Coronary artery (tissue), 2 donors: ENCODE results near the gene HS3ST5.

Experiments
- DNase-seq: peaks from one replicate; pipeline ENCODE4 v3.0.0-alpha.2; 2017; ENCODE audit warnings: low spot score
- H3K27ac ChIP-seq, 2 donors: fragments of 200-600 bp; sonication (generic); one replicate each; pipeline ENCODE4 v1.5.1; 2016 to 2019
- H3K4me3 ChIP-seq: fragments of 200-600 bp; sonication (generic); 2 replicates; pipeline ENCODE4 v1.5.1; 2016; ENCODE audit warnings: mild to moderate bottlenecking, moderate library complexity
- TF ChIP-seq, protein P1 (sequence below): fragments of 200-600 bp; sonication (generic); IDR thresholded peaks from one replicate; pipeline ENCODE4 v1.5.1; 2019; ENCODE audit warnings: antibody characterized with exemption

HS3ST5 gene

DNA sequence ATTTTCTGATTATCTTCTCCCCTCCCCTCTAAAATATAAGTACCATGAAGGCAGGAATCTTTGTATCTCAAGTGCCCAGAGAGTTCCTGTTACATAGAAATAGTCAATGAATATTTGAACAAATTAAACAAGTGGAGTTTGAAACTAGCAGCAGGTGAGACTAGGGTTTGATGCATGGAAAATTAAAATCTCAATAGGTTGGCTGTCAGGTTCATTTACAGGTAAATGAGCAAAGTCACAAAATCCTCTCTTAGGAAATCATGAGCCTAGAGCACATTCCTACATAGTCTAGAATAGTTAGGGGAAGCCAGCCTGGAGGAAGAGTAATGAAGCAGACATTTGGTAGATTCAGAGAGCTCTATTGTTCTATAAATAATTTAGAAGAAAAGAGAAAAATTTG, 140.4 kb downstream of the HS3ST5 start:
- Histone ChIP-seq H3K27ac (no peak overlapping the region), H3K4me3 (no peak overlapping the region)
- TF ChIP-seq, protein P1, sequence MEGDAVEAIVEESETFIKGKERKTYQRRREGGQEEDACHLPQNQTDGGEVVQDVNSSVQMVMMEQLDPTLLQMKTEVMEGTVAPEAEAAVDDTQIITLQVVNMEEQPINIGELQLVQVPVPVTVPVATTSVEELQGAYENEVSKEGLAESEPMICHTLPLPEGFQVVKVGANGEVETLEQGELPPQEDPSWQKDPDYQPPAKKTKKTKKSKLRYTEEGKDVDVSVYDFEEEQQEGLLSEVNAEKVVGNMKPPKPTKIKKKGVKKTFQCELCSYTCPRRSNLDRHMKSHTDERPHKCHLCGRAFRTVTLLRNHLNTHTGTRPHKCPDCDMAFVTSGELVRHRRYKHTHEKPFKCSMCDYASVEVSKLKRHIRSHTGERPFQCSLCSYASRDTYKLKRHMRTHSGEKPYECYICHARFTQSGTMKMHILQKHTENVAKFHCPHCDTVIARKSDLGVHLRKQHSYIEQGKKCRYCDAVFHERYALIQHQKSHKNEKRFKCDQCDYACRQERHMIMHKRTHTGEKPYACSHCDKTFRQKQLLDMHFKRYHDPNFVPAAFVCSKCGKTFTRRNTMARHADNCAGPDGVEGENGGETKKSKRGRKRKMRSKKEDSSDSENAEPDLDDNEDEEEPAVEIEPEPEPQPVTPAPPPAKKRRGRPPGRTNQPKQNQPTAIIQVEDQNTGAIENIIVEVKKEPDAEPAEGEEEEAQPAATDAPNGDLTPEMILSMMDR: no peak
- no peak for DNase-seq

- TF ChIP-seq, protein P1: no peak
- no peak for DNase-seq
- H3K27ac ChIP-seq: no peak overlapping the region
- no peak overlapping the region for H3K4me3 ChIP-seq
These were observed 141.9 kb downstream of the HS3ST5 start for GRCh38 chr6:114200891-114201290.

DNA sequence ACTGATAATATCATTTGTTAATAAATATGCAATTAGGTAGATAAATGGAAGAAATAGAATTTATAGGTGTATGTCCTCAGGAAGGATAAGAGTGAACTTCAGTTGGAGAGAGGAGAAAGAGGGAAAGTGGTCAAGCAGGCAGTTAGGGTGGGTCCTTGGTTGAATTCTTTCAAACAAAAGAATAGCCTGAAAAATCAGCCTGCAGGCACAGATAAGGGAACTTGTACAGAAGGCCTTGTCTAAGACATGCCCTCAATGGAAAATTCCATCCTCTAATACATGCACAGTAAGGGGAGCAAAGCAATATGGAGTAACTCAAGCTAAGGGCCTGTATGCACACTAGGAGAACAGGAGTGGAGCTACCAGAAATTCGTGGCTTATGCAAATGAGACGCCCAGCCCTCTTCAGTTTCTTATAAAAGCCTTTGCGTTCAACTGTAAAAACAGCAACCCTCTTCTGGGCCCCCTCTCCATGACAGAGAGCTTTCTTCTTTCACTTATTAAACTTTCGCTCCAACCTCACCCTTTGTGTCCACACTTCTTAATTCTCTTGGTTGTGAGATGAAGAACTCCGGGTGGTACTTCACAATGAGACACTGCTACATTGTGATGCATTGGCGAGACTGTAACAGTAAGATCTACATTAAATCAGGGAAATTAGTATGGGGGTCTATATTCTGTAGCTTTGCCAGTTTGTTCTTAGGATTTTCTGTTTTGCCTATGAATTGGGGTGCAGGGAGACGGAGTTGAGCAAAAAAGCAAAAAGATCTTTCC, 147.0 kb downstream of the HS3ST5 start:
- Histone ChIP-seq H3K27ac (no peak overlapping the region), H3K4me3 (no peak overlapping the region)
- DNase-seq: no peak
- TF ChIP-seq, protein P1: no peak

DNA sequence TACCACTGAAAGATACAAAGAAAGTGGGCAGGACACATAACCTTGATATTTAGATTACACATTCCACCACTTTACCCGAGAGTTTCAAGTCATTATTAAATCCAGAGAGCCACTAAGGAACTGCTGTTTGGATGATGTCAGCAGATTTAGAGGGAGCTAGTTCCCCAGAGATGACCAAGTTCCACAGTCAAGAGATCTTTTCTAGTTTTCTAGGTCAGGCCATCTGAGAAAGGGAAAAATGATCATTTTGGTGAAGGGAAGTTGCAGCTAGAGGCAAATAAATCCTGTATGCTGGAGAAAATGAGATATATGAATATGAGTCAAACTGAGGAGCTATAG, 147.8 kb downstream of the HS3ST5 start:
- no peak overlapping the region for H3K4me3 ChIP-seq
- TF ChIP-seq, protein P1: no peak
- no peak for DNase-seq
- H3K27ac ChIP-seq: no peak overlapping the region

DNA sequence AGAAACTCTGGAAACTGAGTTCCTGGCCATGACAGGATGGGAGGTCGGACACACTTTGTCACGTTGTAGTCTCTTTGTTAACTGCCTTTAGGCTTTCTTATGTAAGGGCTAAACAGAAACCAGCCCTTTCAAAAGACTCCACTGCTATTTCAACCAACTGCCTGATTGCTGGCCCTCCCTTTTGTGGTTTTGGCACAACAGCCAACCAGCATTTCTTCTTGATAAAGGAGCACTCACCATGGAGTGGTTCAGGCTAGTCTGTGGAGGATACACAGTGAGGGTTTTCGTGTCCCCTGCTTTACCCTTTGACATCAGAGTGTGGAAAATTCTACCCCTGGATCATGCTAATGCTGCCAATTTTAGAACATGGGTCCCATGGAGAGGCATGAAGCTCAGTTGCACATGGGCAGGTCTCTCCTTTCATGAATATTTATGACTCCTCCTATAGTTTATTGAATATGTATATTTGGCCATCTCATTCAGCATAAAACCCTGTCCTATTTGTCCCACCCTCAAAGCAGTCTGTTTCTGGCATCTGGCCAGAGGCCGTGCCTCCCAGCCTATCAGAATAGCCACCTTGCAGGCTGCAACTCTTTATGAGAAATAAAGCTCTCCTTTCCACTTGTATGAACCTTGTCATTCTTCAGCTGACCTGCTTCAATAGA, 148.3 kb downstream of the HS3ST5 start:
- TF ChIP-seq, protein P1: no peak
- Histone ChIP-seq H3K4me3 (no peak overlapping the region), H3K27ac (no peak overlapping the region)
- DNase-seq: no peak

DNA sequence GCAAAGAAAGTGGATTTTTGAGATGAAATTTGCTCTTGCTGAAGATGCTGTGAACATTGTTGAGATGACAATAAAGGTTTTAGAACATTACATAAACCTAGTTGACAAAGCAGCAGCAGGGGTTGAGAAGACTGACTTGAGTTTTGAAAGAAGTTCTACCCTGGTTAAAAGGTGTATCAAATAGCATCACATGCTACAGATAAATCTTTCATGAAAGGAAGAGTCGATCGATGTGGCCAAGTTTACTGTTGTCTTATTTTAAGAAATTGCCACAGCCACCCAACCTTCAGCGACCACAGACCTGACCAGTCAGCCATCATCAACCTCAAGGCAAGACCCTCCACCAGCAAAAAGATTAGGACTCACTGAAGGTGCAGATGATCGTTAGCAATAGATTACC, 155.3 kb downstream of the HS3ST5 start:
- TF ChIP-seq, protein P1: no peak
- Histone ChIP-seq H3K27ac (no peak overlapping the region), H3K4me3 (no peak overlapping the region)
- no peak for DNase-seq

GRCh38 chr6:114181664-114182063, 161.2 kb downstream of the HS3ST5 start:
- no peak overlapping the region for H3K4me3 ChIP-seq
- no peak for DNase-seq
- H3K27ac ChIP-seq: no peak overlapping the region
- TF ChIP-seq, protein P1: no peak
